PFSK-1 (cell line): ENCODE measurements around the gene KRTAP10-11.

Experiments
- POLR2AphosphoS5 ChIP-seq: IDR thresholded peaks from 2 replicates; pipeline ENCODE4 v1.6.1; 2012; ENCODE audit warnings: low read depth, mild to moderate bottlenecking, control low read depth, low read length, moderate library complexity
- TAF1 ChIP-seq: IDR thresholded peaks from 2 replicates; pipeline ENCODE4 v1.6.1; 2012; ENCODE audit warnings: low read length, control low read depth, borderline replicate concordance; ENCODE audit not compliant: insufficient read depth

DNA sequence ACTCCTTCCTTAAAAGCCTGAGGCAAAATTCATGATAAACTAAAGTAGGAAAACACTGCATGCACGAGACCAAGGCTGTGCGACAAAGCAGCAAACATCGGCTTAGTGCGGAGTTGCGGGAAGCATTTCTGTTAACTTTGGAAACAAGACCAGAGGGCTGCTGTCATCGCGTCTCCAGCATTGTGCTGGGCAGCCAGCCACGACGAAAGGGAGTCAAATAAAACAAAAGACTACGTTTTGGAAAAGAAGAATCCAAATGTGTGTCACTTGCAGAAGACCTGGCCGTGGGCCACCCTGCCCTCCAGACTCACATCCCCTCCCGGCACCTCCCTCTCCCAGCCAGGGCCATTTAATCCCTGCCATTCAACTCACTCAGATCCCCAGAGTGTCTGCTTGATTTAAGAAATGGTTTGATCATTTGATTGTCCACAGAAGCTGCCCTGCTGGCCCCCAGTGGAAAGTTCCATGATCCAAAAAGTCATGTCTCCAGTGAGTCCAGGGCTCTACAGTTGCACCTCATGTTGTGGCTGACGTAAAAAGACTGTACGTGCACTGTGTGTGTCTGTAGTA, 2.4 kb upstream of the KRTAP10-11 start:
- TF ChIP-seq TAF1 (no peak), POLR2AphosphoS5 (no peak)
